HL-60 (cell line): ENCODE results near the gene RAPGEF2.
"Not testable (repeated sequence)": the region's sequence is repeated elsewhere in the genome, so short reads cannot be mapped to it uniquely, and the experiment has no call there.

Experiments used
- DNase-seq, 2 experiments: peaks; one replicate each; pipeline ENCODE4 v3.0.0-alpha.2; 2010 to 2020; ENCODE audit warnings: low read depth in 1 of 2, low spot score in 1 of 2
- H3K27ac ChIP-seq: fragments of 250-450 bp; sonication (Bioruptor Pico); replicated peaks from 2 replicates; pipeline ENCODE4 v1.5.1; 2020; ENCODE audit warnings: mild to moderate bottlenecking, moderate library complexity
- H3K27me3 ChIP-seq: fragments of 250-450 bp; sonication (Bioruptor Pico); 2 replicates; pipeline ENCODE4 v1.5.1; 2021; ENCODE audit warnings: mild to moderate bottlenecking, moderate library complexity; ENCODE audit not compliant: insufficient read depth, poor library complexity, severe bottlenecking
- H3K4me3 ChIP-seq: replicated peaks from 2 replicates; pipeline ENCODE4 v1.5.1; 2011; ENCODE audit warnings: mild to moderate bottlenecking, control low read depth, low read length; ENCODE audit not compliant: insufficient read depth
- GABPA ChIP-seq: IDR thresholded peaks from 2 replicates; pipeline ENCODE4 v1.6.1; 2012; ENCODE audit warnings: low read depth
- POLR2AphosphoS5 ChIP-seq: IDR thresholded peaks from 2 replicates; pipeline ENCODE4 v1.6.1; 2012; ENCODE audit warnings: low read depth
- SPI1 ChIP-seq: IDR thresholded peaks from 2 replicates; pipeline ENCODE4 v1.6.1; 2012; ENCODE audit warnings: low read depth, mild to moderate bottlenecking, borderline replicate concordance
- TF ChIP-seq, protein P1 (sequence below): IDR thresholded peaks from one replicate; pipeline ENCODE4 v1.5.1; 2011; ENCODE audit warnings: low read length, control low read depth, inconsistent platforms; ENCODE audit not compliant: insufficient read depth
- TF ChIP-seq, protein P2 (sequence below): IDR thresholded peaks from 2 replicates; pipeline ENCODE4 v1.6.1; 2012; ENCODE audit warnings: low read depth; ENCODE audit not compliant: insufficient replicate concordance

RAPGEF2 gene

DNA sequence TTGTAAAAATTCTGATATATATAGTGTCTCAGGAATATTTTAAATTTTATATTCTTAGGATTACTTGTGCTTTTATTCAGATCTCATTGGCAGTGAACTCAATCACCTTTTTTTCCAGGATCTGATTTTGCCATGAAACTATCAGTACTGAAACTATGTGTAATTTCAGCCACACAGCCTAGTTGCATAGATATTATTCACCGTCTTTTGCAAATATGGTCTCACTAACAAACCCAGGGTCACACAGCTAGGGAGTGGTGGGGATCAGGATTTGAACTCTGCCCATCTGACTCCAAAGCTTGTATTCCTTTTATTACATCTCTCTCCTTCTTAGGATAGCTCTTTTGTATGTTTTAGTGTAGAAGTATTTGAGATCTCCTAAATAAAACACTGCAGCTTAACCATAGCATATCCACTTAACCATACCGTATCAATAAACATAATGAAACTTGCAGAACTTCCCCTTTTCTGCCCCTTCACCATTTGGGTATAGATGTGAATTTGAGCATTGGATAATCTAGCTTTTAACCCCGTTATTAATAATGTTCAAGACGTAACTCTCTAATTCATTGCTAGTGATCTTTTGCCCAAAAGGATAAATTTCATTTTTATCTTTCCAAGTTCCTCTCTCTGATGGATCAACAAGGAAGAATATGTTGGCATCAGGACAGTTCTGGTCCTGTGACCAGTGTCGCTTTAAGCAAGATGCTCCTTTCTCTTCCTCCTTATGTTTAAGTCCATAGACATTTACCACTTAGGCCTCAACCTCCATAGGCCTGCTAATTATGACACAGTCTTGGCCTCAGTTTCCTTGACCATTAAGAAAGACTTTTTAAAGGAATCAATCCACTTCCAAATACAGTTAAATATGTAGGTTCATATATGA lies 74.6 kb downstream of the RAPGEF2 start:
- no peak for DNase-seq
- Histone ChIP-seq H3K27me3 (no peaks in the 10 kb centered on the region), H3K27ac (no peak overlapping the region), H3K4me3 (no peak overlapping the region)
- TF ChIP-seq, protein P1, sequence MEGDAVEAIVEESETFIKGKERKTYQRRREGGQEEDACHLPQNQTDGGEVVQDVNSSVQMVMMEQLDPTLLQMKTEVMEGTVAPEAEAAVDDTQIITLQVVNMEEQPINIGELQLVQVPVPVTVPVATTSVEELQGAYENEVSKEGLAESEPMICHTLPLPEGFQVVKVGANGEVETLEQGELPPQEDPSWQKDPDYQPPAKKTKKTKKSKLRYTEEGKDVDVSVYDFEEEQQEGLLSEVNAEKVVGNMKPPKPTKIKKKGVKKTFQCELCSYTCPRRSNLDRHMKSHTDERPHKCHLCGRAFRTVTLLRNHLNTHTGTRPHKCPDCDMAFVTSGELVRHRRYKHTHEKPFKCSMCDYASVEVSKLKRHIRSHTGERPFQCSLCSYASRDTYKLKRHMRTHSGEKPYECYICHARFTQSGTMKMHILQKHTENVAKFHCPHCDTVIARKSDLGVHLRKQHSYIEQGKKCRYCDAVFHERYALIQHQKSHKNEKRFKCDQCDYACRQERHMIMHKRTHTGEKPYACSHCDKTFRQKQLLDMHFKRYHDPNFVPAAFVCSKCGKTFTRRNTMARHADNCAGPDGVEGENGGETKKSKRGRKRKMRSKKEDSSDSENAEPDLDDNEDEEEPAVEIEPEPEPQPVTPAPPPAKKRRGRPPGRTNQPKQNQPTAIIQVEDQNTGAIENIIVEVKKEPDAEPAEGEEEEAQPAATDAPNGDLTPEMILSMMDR, result no peak
- TF ChIP-seq POLR2AphosphoS5, result no peak
- TF ChIP-seq GABPA, result no peak
- TF ChIP-seq, protein P2, sequence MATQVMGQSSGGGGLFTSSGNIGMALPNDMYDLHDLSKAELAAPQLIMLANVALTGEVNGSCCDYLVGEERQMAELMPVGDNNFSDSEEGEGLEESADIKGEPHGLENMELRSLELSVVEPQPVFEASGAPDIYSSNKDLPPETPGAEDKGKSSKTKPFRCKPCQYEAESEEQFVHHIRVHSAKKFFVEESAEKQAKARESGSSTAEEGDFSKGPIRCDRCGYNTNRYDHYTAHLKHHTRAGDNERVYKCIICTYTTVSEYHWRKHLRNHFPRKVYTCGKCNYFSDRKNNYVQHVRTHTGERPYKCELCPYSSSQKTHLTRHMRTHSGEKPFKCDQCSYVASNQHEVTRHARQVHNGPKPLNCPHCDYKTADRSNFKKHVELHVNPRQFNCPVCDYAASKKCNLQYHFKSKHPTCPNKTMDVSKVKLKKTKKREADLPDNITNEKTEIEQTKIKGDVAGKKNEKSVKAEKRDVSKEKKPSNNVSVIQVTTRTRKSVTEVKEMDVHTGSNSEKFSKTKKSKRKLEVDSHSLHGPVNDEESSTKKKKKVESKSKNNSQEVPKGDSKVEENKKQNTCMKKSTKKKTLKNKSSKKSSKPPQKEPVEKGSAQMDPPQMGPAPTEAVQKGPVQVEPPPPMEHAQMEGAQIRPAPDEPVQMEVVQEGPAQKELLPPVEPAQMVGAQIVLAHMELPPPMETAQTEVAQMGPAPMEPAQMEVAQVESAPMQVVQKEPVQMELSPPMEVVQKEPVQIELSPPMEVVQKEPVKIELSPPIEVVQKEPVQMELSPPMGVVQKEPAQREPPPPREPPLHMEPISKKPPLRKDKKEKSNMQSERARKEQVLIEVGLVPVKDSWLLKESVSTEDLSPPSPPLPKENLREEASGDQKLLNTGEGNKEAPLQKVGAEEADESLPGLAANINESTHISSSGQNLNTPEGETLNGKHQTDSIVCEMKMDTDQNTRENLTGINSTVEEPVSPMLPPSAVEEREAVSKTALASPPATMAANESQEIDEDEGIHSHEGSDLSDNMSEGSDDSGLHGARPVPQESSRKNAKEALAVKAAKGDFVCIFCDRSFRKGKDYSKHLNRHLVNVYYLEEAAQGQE, result no peak
- TF ChIP-seq SPI1, result no peak

DNA sequence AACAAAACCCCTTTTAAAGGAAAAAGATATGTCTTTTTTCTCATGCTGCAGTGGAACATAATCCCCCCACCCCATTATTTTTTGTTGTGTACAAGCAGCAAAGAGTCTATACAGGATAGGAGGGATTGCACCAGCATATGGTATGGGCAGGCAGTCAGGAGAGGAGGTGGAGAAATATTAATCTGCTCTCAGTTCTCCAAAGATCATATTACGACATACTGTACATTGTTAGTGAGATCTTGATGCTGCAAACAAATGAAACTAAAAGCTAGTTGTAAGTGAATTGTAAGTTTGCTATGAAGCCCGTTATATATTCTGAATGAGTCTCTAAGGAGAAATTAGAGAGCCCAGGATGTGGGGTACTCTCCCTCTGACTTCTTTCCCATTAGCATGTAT lies 75.3 kb downstream of the RAPGEF2 start:
- DNase-seq, result peak; percentile 15 to 18
- H3K27me3 ChIP-seq, result no peaks in the 10 kb centered on the region
- no peak overlapping the region for H3K27ac ChIP-seq
- TF ChIP-seq, protein P1, result no peak
- TF ChIP-seq, protein P2, result no peak
- TF ChIP-seq GABPA (no peak), POLR2AphosphoS5 (no peak), SPI1 (no peak)
- no peak overlapping the region for H3K4me3 ChIP-seq

DNA sequence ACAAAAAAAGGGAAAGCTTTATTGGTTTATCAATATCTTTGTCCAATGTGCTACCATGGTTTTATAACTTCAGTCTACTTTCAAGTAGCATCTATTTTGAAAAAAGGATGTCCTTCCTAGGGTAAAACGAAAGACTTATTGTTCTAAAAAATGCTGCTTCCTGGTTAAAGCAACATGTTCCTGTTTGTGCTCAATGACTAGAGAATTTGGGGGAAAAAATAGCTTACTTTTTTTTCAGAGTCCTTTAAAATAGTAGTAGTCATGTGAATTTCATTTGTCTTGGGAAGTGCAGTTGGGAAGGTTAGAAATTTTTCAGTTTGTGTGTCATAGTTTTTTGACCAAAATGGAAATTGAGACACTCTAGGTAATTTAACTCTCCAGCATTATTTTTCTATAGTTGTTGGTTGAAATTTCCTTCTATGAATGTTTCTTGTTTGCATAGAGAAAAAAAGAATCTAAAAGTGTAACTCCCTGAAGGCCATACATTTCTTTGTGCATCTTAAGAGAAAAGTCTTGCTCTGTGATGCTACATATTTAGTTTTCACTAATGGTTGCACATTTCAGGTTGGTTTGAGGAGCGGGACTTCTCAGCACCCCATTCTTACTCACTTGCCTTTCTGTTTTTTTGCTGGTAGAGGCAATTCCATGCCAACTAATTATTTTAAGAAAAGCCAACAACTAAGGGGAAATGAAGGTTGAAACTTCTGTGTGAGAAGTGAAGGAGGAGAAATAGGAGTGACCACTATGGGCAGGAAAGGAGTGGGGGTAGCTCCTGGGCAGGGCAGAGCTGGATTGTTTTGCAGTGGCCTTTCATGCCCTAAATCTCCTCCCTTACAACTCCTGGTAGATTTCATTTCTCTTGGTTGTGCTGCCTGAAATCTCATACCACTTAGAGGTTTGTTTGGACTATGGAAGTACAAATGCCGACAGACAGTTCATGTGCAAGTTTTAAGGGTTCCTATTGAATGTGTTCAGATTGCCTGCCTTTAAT lies 76.4 kb downstream of the RAPGEF2 start:
- no peak overlapping the region for H3K4me3 ChIP-seq
- DNase-seq, result no peak
- H3K27ac ChIP-seq, result no peak overlapping the region
- H3K27me3 ChIP-seq, result no peaks in the 10 kb centered on the region
- TF ChIP-seq POLR2AphosphoS5 (no peak), SPI1 (no peak), GABPA (no peak)
- TF ChIP-seq, protein P1, result no peak
- TF ChIP-seq, protein P2, result no peak

DNA sequence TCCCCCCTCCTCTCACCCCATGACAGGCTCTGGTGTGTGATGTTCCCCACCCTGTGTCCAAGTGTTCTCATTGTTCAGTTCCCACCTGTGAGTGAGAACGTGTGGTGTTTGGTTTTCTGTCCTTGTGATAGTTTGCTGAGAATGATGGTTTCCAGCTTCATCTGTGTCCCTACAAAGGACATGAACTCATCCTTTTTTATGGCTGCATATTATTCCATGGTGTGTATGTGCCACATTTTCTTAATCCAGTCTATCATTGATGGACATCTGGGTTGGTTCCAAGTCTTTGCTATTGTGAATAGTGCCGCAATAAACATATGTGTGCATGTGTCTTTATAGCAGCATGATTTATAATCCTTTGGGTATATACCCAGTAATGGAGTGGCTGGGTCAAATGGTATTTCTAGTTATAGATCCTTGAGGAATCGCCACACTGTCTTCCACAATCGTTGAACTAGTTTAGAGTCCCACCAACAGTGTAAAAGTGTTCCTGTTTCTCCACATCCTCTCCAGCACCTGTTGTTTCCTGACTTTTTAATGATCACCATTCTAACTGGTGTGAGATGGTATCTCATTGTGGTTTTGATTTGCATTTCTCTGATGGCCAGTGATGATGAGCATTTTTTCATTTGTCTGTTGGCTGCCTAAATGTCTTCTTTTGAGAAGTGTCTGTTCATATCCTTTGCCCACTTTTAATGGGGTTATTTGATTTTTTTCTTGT lies 81.2 kb downstream of the RAPGEF2 start:
- not testable (repeated sequence) for H3K4me3 ChIP-seq, H3K27ac ChIP-seq, DNase-seq, H3K27me3 ChIP-seq
